ENCODE results near the gene ACTRT2.

ACTRT2 gene

DNA sequence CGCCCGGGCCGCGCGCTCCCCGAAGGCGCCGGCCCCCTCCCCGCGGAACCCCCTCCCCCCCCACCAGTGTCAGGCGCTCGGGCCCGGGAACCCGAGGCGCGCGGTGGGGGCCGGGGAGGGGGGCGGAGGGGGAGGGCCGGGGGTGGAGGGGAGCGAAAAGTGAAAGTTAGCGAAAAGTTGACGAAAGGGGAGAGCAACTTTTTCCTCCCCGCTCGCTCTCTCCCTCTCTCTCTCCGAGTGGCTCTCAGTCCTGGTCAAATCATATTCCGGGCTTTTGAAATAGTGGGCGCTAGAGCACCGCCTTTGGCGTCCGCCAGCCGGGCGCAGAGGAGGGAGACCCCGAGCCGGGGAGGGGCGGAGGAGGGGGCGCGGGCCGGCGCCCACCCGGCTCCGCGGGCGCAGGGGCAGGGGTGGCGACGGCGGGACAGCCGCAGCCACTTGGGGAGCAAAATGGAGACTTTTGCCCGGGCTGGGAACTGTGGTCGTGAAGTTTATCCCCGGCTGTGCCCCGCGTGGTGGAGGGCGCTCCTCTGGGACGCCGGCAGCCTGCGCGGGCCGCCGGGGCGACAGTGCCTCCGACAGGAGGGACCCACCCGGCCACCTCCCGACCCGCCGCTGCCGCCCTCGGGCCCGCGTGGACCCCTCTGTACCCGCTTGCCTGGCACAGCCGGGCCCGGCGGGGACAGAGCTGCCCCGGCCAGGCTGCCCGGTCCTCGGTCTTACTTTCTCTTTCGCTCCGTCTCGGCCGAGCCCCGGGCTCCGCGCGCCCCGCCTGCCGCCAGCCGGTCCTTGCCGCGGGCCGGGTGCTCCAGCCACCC is 48.4 kb downstream of the ACTRT2 start:
- peak; percentile 14 for DNase-seq

DNA sequence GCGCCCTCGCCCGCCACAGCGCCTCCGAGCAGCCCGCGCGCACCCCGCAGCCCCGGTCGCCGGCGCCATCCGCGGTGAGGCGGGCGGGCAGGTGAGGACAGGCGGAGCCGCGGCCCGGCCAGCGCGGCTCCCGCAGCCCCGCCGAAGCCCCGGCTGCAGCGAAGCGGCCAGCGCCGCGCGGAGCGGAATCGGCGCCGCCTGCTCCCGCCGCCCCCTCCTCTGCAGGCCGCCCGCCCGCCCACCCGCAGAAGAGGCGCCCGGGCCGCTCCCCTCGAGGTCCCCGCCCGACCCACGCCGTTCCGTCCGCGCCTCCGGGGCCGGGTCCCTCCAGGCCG is 49.0 kb downstream of the ACTRT2 start:
- no peak for DNase-seq

DNA sequence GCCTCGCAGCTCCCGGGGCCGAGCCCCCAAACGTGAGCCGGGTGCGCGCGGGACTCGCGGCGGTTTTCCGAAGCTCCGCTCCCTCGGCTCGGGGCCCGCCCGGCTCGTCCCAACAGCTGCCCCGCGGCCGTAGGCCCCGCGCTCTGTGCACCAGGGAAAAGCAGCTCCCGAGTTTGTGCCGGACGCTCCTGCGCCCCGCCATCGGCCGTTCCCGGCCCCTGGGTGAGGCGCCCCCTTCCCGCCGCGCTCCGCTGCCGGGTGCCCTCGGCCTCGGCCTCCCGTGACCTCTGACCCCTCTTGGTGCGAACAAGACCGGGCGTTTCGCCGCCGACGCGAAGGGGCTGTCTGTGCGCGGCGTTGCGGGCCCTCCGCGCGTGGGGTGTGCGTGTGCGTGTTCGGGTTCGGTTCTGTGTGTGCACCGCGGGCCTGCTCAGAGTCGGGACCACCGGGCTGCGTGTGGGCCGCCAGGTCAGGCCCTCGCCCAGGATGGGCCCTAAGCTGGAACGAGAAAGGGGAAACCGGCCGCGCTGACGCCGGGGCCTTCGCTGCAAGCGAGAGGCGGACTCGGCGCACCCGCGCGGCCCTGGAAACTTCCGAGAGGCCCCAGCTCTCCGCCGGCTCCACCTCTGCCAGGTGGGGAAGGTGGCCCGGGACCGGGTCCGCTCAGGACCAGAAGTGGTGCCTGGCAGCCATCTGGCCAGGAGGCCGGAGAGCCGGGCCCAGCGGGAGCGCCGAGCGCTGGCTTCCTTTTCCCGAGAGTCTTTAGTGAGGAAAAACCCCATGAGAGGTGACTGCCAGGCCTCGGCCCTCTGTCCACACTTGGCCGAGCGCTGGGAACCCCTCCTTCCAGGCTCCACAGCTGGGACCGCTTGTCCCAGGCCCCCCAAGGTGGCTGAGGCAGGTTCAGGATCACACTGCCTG is 49.6 kb downstream of the ACTRT2 start:
- DNase-seq, result no peak

DNA sequence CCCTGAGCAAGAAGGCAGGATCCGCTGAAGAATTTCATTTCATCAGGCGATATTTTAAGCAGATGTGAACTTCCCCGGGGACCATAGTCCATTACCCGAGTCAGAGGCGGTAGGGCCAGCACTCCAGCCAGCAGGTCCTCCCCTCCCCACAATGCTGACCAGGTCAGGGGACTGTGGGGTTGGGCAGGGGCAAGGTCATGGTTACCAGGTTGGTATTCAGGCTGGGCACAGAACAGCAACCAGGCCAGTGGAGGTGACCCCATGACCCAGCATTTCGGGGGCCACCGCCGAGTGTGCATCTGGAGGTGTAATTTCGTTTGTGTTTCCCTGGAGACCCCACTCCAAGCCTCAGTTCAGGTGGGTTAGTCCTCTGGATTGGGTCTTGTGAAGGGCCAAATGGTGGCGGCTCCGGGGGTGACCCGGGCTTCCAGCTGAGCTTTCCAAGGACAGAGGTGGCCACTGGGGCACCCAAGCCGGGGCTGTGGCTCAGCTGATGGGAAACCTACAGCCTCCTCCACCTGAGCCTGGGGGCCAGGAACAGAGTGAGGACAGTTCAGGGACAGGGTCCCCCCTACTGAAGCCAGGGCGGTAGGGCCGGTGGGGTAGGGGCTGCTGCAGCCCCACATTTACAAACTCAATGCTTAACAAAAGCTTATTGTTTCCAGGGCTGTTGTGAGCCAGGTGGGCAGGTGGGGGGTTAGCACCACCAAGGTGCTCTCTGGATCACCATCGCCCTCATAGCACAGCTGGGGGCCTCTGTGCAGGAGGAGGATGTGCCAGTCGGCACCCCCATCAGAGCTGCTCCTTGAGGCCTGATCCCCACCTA is 50.5 kb downstream of the ACTRT2 start:
- DNase-seq, result no peak
